Measurements from ENCODE around the gene NOVA2.

DNA sequence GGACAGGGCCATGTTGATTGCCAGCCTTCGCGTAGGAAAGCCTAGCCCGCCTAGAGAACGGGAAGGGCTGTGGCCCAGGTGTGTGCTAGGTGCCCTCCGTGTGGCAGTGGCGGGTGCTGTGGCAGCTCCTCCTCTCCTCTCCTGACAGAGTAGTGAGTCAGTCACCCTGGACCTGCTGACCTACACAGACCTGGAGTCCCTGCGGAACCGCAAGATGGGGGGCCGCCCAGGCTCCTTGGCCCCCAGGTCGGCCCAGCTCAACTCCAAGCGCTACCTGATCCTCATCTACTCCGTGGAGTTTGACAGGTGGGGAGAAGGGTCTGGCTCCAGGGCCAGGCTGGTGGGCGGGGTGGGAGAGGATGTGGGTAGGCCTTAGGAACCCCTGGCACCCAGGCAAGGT, 32.7 kb upstream of the NOVA2 start:
- TF ChIP-seq, protein P1, sequence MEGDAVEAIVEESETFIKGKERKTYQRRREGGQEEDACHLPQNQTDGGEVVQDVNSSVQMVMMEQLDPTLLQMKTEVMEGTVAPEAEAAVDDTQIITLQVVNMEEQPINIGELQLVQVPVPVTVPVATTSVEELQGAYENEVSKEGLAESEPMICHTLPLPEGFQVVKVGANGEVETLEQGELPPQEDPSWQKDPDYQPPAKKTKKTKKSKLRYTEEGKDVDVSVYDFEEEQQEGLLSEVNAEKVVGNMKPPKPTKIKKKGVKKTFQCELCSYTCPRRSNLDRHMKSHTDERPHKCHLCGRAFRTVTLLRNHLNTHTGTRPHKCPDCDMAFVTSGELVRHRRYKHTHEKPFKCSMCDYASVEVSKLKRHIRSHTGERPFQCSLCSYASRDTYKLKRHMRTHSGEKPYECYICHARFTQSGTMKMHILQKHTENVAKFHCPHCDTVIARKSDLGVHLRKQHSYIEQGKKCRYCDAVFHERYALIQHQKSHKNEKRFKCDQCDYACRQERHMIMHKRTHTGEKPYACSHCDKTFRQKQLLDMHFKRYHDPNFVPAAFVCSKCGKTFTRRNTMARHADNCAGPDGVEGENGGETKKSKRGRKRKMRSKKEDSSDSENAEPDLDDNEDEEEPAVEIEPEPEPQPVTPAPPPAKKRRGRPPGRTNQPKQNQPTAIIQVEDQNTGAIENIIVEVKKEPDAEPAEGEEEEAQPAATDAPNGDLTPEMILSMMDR (IDR thresholded peaks at IDR 0.05) = no peak
- TF ChIP-seq EZH2 (IDR thresholded peaks at IDR 0.05; ENCODE audit: borderline replicate concordance, insufficient read depth, low read depth, low read length, poor library complexity, severe bottlenecking) = no peak

All from B cell (primary cell).